HG03159 (cell line): Measurements from ENCODE around the gene MOSMO.
"Not testable (repeated sequence)": the region's sequence is repeated elsewhere in the genome, so short reads cannot be mapped to it uniquely, and the experiment has no call there.

Experiments used
- ATAC-seq: cut with Tn5 transposase; IDR thresholded peaks from one replicate; pipeline ENCODE4 v1.9.1; 2021; ENCODE audit warnings: mild to moderate bottlenecking, moderate library complexity; ENCODE audit not compliant: unreplicated experiment

Gene MOSMO

DNA sequence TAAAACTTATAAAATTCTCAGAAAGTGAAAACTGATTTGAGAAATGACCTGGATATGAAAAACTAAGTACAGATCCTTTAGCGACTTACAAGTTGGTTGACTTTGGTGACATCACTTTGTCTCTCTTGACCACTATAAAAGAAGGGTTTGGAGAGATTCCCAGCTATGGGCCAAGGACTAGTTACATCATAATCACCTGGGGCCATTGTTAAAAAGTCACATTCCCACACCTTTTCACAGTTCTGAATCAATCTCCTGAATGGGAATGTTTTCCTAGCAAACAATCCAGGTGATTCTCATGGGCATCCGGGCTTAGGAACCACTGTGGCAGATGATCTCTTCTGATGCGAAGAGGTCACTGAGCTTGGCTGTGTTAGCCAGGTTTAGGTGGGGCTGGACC is 83.8 kb downstream of the MOSMO start:
- no peak for ATAC-seq

DNA sequence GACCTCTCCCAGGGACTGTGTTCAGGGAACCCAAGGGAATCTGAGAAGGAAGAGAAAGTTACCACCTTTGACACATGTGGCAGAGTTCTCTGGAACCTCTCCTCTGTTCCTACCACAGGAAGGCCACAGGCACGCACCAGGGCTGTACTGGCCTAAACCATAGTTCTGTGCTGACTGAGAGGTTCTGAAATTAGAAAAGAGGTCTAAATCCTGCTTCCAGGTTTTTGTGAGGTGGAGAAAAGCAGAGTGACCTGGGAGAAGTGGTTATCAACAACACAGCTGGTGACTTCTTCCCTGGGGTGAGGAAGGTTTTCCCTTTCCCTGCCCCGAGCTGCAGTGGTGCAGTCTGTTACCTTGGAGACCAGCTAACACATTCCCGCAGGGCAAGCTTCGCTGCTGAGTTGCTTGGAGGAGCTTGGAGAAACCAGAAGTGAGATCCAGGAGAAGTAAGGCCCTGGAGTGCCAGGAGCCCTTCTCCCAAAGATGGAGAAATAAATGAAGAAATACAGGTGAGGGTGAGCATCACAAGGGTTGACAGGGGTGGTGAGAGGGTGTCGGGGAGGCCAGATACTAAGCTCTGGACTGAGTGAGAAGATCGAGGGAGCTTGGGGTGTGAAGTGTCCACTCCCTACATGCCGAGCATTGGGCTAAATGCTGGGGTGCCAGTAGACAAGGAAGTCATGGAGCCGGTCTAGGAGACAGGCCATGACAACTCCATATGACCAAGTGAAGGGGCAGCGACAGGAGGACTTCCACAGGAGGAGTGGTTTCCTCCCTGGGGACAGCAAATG is 84.4 kb downstream of the MOSMO start, which contains the start of gene VWA3A:
Gene VWA3A, plus strand, starts transcription at position 399 of the 791 bp plus-strand sequence. Its CDS starts 97 bp downstream, at position 496.
- ATAC-seq = no peak

DNA sequence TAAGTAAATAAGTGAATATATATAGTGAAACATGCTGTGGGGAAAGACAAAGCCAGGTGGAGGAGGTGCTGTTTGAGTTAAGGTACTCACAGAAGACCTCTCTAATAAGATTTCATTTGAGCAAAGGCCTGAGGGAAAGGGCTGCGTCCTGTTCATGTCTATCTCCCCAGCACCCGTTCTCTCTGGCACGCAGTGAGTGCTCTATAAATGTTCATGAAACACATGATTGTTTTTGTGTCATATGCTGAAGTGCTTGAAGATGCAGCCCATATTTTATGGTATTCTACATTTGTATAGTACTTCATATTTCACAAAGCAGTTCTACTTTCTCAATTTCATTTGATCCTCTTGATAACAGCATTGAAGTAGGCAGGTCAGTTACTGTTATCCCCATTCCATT is 85.4 kb downstream of the MOSMO start:
- ATAC-seq = no peak

DNA sequence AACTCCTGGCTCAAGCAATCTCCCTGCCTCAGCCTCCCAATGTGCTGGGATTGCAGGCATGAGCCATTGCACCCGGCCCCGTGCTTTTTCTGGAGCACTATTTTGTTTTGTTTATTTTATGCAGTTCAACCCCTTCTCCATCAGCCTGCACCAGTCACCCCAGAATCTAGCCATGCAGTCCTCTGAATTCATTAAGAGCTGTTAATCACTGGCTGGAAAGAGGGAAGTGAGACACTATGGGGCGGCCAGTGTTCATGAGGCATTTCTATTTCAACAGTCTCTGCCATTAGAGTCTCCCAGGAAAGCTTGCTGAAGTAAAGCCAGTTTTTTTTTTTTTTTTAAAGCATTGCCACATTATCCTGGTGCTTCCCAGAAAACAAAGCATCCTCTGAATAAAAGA is 86.1 kb downstream of the MOSMO start:
- no peak for ATAC-seq

DNA sequence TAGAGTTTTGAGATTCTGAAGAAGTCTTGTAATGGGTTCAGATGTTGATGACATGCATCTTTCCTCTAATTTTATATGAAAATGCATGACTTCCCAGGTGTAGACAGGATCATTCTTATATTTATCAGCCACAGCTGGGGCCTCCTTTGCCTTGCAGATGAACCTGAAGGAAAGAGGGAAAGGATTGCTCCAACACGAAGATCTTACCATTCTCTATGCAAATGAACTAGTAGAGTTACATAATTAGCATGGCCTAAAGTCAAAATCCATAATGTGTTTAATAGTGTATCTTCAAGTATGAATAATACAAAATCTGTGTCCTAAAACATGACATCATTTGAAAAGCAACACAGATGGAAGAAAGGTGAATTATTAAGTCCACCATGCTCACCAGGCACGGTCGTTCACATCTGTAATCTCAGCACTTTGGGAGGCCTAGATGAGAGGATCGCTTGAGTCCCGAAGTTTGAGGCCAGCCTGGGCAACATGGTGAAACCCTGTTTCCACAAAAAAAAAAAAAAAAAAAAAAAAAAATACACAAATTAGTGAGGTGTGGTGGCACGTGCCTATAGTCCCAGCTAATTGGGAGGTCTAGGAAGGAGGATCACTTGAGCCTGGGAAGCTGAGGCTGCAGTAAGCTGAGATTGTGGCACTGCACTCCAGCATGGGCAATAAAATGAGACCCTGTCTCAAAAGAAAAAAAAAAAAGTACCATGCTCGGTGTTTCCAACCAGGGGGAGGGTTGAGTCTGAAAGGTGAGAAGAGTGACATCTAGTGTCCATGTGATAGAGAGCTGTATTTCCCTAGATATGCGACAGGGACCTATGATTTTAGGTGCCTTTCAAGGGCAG is 90.7 kb downstream of the MOSMO start:
- no peak for ATAC-seq

DNA sequence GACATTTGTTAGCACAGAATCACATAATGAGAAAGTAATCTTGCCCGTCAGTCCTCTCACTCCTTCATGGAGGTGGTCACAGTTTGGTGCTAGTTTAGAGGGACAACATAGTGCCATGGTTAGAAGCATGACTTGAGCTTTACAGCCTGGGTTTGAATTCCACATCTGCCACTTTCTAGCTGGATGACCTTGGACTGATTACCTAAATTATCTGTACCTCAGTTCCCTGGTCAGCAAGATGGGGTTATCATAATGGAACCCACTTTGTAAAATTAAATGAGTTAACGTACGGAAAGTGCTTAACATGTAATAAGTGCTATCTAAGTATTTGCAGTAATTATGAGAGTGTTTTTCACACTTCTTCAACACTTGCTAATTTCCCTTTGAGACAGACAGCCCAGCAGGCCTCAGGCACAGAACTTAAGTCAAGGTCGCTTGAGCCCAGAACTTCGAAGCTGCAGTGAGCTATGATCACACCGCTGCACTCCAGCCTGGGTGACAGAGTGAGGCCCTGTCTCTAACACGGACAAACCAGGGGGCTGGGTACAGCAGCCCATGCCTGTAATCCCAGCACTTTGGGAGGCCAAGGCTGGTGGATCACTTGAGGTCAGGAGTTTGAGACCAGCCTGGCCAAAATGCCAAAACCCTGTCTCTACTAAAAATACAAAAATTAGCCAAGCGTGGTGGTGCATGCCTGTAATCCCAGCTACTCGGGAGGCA is 91.5 kb downstream of the MOSMO start:
- ATAC-seq = no peak

DNA sequence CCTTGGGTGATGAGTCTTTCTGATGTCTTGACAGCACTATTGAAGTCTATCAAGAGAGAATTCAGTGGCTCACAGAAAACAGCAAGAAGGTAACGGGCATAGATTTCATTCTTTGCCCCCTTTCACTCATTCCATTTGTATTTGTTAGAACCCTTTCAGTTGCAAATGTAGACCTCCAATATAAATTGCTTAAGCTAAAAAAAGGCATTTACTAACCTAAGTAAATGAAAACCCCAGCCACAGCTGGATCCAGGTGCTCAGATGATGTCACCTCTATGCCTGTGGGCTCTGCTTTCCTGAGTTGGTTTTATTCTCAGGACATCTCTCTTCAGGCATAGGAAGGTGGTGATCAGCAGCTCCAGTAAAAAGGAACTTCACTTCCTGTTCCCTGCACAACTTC is 95.5 kb downstream of the MOSMO start:
- no peak for ATAC-seq

DNA sequence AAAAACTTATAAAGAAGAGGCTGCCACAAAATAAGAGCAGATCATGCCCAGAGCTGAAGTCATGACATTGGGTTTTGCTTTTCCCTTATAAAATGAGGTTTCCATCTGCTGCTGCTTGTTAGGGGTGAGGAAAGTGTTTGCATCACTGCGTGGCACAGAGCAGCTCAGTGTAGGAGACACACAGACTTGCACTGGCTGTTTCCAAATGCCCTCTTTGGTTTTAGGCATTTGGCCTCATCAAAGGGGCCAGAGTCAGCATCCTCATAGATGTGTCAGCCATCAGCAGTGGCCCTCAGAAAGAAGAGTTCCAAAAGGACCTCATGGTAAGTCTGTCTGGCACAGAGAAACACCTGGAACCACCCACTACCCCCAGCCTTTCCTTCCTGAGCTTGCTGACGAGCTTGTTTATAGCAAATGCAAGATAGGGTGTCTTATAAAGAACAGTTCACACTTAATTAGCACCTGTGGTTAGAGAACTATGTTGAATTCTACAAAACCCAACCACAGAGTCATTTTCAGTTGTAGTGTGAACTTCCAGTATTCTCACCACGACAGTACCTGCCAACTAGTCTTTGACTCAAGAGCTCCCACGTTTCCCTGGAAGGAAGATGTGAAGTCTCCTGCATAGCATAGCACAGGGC is 101.5 kb downstream of the MOSMO start:
- no peak for ATAC-seq

DNA sequence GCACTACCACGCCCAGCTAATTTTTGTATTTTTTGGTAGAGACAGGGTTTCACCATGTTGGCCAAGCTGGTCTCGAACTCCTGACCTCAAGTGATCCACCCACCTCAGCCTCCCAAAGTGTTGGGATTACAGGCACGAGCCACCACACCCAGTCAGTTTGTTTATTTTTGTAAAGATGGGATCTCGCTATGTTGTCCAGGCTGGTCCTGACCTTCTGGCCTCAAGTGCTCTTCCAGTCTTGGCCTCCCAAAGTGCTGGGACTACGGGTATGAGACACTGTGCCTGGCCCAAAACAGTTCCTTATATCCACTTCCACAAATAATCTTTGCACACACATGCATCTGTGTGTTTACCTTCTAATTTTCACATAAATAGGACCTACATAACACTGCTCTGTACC is 103.7 kb downstream of the MOSMO start:
- ATAC-seq = not testable (repeated sequence)

DNA sequence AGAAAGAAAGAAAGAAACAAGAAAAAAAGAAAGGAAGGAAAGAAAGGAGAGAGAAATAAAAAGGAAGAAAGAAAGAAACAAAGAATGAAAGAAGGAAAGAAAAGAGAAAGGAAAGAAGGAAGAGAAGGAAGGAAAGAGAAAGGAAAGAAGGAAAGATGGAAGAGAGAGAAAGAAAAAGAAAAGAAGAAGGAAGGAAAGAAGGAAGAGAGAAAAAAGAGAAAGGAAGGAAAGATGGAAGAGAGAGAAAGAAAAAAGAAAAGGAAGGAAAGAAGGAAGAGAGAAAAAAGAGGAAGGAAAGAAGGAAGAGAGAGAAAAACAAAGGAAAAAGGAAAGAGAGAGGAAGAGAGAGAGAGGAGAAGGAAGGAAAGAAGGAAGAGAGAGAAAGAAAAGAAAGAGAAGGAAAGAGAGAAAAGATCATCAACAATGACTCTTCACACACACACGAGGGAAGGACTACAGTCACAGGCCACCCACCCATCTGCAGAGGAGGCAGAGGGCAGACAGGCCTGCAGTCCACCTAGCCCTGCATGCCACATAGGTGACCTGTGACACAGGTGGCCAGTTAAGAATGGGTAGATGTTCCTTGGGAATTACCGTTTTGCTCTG is 108.3 kb downstream of the MOSMO start:
- ATAC-seq = no peak

DNA sequence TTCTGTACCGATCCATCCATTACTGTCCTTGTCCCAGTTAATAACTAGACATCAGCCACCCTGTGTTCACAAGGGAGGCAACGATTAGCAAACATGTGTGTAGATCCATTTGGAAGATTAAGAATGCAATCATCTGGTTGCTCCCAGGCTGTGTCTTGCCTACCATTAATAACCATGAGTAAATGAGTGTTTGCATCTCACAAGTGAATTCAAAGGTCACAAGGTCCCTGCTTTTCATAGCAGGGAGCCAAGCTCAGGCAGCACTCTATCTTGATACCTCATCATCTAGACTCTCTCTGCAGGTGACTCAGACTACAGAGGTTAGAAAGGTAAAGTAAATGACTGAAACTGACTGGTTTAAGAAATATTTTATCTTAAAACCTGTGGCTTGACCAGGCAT is 109.7 kb downstream of the MOSMO start:
- no peak for ATAC-seq

DNA sequence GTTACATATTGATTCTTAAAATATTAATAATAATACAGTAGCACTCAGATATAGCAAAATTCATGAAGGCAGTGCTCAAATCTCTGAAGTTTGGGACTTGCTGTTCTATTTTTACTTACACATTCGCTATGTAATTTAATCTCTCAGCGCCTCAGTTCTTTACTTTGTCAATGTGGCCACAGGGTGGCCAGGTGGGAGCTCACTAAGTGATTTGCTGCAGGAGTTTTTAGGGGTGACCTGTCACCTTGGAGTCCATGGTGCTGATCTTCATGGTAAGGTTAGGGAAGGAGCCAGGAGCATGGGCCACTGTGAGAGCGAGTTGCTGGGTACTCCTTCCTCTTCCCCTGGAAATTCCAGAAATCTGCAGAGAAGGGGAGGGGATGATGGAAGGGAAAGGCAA is 112.5 kb downstream of the MOSMO start:
- no peak for ATAC-seq

DNA sequence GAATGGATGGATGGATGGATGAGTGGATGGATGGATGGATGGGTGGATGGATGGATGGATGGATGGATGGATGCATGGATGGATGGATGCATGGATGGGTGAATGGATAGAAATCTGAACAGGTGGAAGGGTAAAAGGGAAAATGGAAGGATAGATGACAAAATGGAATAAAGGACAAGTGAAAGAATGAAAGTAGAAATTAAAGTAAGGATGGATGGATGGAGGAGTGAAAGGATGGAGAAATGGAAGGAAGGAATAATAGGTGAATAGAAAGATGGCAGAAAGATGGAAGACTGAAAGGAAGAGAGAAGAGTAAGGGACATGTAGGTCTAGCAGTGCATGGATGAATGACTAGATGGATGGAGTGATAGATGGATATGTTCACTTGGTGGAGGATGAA is 114.3 kb downstream of the MOSMO start:
- ATAC-seq = no peak

DNA sequence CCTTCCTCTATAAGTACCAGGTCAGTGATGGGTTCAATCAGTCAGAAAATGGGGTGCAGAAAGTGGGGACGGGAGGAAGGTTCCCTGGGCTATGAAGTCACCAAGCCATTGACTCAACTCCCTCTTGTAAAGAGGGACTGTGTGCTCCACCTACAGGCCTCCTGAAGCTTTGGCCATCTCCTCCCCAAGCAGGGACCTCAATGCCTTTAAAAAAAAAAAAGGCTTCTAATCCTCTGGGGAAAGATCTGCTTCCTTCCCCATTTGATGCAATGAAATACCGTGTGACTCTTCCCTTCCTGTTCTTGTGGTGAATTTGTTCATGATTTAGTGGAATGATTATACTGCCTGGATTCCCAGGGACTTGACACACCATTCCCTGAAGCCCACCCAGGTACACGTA is 115.2 kb downstream of the MOSMO start:
- no peak for ATAC-seq

DNA sequence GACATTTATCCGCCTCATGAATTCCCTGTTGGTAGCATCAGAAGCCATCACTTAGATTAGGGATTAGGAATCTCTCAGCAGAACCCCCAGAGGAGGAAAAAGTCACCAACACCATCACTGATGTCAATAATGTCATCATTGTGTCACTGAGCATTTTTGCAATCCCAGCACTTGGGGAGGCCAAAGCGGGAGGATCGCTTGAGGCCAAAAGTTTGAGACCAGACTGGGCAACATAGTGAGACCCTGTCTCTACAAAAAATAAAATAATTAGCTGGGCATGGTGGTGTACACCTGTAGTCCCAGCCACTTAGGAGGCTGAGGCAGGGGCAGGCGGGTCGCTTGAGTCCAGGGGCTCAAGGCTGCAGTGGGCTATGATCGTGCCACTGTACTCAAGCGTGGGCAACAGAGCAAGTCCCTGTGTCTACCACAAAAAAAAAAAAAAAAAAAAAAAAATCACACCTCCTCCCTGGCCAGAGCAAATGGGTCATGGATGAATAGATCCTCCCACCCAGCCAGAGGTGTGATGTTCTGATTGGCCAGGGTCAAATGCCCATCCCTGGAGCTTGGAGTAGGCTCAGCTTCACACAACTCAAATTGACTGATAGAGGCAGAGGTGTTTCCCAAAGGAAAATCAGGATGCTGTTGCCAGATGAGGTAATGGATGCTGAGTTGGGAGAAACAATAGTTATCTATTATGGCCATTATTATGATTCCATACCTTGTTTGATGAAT is 116.0 kb downstream of the MOSMO start:
- no peak for ATAC-seq

DNA sequence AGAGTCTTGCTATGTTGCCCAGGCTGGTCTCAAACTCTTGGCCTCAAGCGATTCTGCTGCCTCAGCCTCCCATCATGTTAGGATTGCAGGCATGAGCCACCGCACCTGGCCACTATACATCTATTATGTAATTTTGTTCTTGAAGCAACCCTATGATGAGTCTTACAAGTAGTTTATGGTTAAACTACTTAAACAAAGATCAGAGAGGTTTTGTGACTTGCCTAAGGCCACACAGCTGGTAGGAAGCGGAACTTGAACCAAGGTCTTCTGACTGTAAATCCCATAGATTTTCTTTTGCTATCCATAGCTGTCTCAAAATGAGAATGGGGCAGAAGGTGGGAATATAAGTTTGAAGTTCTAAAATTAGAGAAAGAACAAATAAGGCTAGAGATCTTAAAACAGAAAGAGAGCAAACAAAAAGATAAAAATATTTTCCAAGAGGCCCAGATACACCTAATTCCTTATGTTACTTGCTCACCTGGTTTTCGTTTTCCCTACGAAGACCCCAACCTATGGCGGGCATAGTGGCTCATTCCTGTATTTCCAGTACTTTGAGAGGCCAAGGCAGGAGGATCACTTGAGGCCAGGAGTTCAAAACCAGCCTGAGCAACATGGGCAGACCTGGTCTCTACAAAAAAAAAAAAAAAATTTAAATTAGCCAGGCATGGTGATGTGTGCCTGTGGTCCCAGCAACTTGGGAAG is 116.8 kb downstream of the MOSMO start:
- ATAC-seq = no peak

DNA sequence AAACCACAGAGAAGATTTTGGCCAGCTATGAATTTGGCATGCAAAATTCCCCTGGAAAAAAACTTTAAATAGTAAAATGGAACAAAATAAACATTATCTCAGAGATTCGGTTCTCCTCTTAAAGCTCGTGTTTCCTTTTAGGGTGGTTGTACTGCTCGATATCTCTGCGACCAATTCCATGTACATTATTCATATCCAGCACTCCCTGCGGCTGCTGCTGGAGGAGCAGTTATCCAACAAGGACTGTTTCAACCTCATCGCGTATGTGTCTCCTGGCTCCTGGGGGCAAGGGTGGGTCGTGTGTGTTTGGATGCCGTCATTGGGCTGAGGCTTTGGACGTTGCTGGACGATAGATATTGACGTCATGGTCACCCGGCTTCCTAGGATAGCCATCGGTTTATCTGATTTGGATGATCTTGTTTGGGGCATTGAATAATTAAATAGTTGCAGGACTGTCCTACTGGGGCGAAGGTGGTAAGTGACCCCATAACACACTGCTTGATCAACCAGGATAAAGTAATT is 118.2 kb downstream of the MOSMO start:
- no peak for ATAC-seq

DNA sequence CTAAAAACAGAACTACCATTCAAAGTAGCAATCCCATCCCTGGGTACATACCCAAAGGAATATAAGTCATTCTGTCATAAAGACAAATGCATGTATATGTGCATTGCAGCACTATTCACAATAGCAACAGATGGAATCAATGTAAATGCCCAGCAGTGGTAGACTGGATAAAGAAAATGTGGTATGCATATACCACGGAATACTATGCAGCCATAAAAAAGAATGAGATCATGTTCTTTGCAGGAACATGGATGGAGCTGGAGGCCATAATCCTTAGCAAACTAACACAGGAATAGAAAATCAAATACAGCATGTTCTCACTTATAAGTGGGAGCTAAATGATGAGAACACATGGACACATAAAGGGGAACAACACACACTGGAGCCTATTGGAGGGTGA is 120.6 kb downstream of the MOSMO start:
- not testable (repeated sequence) for ATAC-seq

DNA sequence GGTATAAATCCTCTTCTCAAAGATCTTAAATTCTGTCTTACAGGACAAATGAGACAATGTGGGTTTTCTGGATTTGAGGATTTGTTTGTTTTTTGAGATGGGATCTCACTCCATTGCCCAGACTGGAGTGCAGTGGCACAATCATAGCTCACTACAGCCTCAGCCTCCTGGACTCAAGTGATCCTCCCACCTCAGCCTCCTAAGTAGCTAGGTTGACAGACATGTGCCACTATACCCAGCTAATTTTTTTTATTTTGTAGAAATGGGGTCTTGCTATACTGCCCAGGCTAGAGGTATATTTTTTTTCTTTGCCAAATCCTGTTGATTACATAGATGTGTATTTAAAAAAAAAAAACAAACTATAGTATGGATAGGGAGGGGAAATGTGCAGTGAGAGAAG is 122.6 kb downstream of the MOSMO start:
- ATAC-seq = no peak
